Brain microvascular endothelial cell (primary cell): ENCODE measurements around the gene USP6NL.

Source experiments
- DNase-seq: peaks from one replicate; pipeline ENCODE4 v3.0.0-alpha.2; 2020
- H3K27ac ChIP-seq: fragments of 250-450 bp; sonication (Bioruptor Pico); 2 replicates; pipeline ENCODE4 v1.5.1; 2020; ENCODE audit warnings: mild to moderate bottlenecking, moderate library complexity
- H3K27me3 ChIP-seq: fragments of 250-450 bp; sonication (Bioruptor Pico); replicated peaks from 2 replicates; pipeline ENCODE4 v1.5.1; 2020; ENCODE audit warnings: mild to moderate bottlenecking
- H3K36me3 ChIP-seq: fragments of 250-450 bp; sonication (Bioruptor Pico); replicated peaks from 2 replicates; pipeline ENCODE4 v1.5.1; 2020; ENCODE audit warnings: mild to moderate bottlenecking
- H3K4me3 ChIP-seq: 2 replicates; pipeline ENCODE4 v1.5.1; 2011; ENCODE audit warnings: low read depth, mild to moderate bottlenecking, control low read depth, low read length, moderate library complexity
- in situ Hi-C: cut with HindIII; loops from 2 replicates; pipeline ENCODE4 v1.10.0; 2017; ENCODE audit warnings: low sequenced_read_pairs, low pct_ligation_motif_present
- TF ChIP-seq, protein P1 (sequence below): IDR thresholded peaks from 2 replicates; pipeline ENCODE4 v1.5.1; 2011; ENCODE audit warnings: low read depth, mild to moderate bottlenecking, moderate library complexity, low read length, control low read depth, inconsistent platforms; ENCODE audit errors: missing control alignments

The USP6NL gene

DNA sequence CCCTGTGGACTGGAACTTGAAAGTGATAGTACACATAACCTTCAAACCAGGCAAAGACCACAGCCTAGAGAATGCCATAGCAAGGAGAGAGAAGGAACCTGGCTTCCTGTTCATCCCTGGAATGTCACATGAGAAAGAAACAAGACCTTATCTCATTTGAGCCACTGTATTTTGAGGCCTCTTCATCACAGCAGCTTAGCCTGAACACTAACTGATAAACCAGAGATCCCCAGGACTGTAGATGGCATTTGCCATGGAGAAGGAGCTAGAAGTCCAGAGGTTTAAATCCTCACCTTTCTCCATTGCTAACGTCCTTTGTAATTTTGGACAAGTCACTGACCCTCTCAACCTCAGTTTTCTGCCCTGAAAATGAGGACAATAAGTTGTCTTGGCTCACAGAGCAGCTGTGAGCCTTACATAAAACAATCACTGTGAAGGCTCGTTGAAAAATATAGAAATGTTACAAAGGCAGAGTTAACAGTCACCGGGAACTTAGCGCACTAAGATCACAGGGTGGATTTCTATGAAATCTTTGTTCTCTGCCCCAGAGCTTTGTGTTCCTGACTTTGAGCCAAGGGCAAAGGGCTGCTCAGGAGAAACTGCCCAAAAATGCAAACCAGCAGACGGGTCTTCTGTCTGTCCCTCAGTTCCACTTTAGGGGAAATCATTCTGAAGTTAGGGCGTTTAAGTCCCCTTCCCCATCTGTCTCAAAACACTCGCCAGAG lies 197.0 kb downstream of the USP6NL start:
- no peak for DNase-seq
- in situ Hi-C loops = no loop called here

GRCh38 chr10:11411926-11412545 lies 199.4 kb downstream of the USP6NL start:
- Histone ChIP-seq H3K27ac (no peak overlapping the region), H3K4me3 (no peak overlapping the region), H3K36me3 (no peaks in the 10 kb centered on the region), H3K27me3 (no peaks in the 10 kb centered on the region)
- TF ChIP-seq, protein P1, sequence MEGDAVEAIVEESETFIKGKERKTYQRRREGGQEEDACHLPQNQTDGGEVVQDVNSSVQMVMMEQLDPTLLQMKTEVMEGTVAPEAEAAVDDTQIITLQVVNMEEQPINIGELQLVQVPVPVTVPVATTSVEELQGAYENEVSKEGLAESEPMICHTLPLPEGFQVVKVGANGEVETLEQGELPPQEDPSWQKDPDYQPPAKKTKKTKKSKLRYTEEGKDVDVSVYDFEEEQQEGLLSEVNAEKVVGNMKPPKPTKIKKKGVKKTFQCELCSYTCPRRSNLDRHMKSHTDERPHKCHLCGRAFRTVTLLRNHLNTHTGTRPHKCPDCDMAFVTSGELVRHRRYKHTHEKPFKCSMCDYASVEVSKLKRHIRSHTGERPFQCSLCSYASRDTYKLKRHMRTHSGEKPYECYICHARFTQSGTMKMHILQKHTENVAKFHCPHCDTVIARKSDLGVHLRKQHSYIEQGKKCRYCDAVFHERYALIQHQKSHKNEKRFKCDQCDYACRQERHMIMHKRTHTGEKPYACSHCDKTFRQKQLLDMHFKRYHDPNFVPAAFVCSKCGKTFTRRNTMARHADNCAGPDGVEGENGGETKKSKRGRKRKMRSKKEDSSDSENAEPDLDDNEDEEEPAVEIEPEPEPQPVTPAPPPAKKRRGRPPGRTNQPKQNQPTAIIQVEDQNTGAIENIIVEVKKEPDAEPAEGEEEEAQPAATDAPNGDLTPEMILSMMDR = peak; percentile 7
- DNase-seq = no peak
- in situ Hi-C loops = no loop called here

More for the DNA sequence above, 197.0 kb downstream of the USP6NL start:
- H3K27ac ChIP-seq = no peak overlapping the region
- no peaks in the 10 kb centered on the region for H3K27me3 ChIP-seq
- TF ChIP-seq, protein P1 = no peak
- H3K36me3 ChIP-seq = no peaks in the 10 kb centered on the region
- no peak overlapping the region for H3K4me3 ChIP-seq

DNA sequence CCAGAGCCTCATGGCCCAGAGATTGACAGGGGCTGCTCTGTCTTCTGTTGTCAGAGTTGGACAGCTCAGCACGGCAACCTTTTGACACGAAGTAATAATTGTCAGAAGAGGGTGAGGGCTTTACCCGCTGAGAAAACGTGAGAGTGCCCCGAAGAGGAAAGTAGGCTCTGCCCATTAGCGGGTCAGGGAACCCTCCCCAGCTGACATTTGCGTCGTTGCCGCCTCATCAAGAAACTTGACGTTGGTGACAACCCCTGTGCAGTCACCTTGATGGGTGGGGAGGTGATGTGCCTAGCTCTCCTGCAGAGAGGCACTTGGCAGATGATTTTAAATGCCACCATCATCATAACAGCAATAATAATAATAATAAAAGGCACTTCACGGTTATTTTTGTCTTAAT lies 202.1 kb downstream of the USP6NL start:
- in situ Hi-C loops = no loop called here
- H3K36me3 ChIP-seq = no peaks in the 10 kb centered on the region
- H3K27ac ChIP-seq = no peak overlapping the region
- H3K4me3 ChIP-seq = no peak overlapping the region
- TF ChIP-seq, protein P1 = no peak
- no peak for DNase-seq
- H3K27me3 ChIP-seq = no peaks in the 10 kb centered on the region

DNA sequence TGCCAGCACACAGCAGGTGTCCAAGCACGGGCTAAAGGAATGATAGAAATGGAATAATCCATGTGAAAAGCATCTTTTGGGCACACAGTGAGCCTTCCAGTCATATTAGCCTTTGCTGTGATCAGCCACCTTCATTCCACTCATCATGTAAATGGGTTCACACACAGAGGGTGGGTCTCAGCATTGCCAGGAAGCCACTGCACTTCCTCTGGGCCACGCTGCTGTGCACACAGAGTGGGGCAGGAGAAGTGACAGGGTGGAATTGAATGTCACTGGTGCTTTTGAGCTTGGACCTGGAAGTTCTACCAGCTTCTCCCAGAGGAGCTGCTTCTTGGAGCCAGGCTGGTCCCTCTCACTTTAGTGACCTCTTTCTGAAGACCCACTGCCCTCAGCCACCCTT lies 203.5 kb downstream of the USP6NL start:
- TF ChIP-seq, protein P1 = no peak
- Histone ChIP-seq H3K4me3 (no peak overlapping the region), H3K27me3 (no peaks in the 10 kb centered on the region), H3K27ac (no peak overlapping the region), H3K36me3 (no peaks in the 10 kb centered on the region)
- in situ Hi-C loops = no loop called here
- no peak for DNase-seq

- Histone ChIP-seq H3K27ac (no peak overlapping the region), H3K36me3 (no peaks in the 10 kb centered on the region), H3K27me3 (no peaks in the 10 kb centered on the region), H3K4me3 (no peak overlapping the region)
- DNase-seq = no peak
- in situ Hi-C loops = no loop called here
- TF ChIP-seq, protein P1 = no peak
Measured at GRCh38 chr10:11406746-11407145, 204.7 kb downstream of the USP6NL start.
